Hepatocyte (in vitro differentiated cells): ENCODE results near the gene ACOXL. TPM values are rescaled to one million over a fixed set of nuclear protein-coding genes. Genes with fewer than 3 reads are reported as not detected.
A peak's percentile ranks its signal among the peaks of the same experiment; 100 is the strongest.

ENCODE experiments used
- DNase-seq: peaks from one replicate; pipeline ENCODE4 v3.0.0-alpha.2; 2016; ENCODE audit warnings: low spot score
- H2AFZ ChIP-seq: fragments of 200-600 bp; sonication (generic); 2 replicates; pipeline ENCODE4 v1.6.0; 2016; ENCODE audit warnings: antibody characterized with exemption, mild to moderate bottlenecking
- H3K27ac ChIP-seq: fragments of 200-600 bp; sonication (generic); 2 replicates; pipeline ENCODE4 v1.5.1; 2016; ENCODE audit warnings: mild to moderate bottlenecking
- H3K27me3 ChIP-seq: fragments of 200-600 bp; sonication (generic); 2 replicates; pipeline ENCODE4 v1.6.1; 2016
- H3K36me3 ChIP-seq: fragments of 200-600 bp; sonication (generic); replicated peaks from 2 replicates; pipeline ENCODE4 v1.5.1; 2016; ENCODE audit warnings: low read depth; ENCODE audit not compliant: insufficient read depth
- H3K4me1 ChIP-seq: fragments of 200-600 bp; sonication (generic); 2 replicates; pipeline ENCODE4 v1.5.1; 2016; ENCODE audit warnings: mild to moderate bottlenecking, moderate library complexity; ENCODE audit not compliant: insufficient read depth
- H3K4me2 ChIP-seq: fragments of 200-600 bp; sonication (generic); 2 replicates; pipeline ENCODE4 v1.6.0; 2016
- H3K4me3 ChIP-seq: fragments of 200-600 bp; sonication (generic); 2 replicates; pipeline ENCODE4 v1.5.1; 2016; ENCODE audit warnings: mild to moderate bottlenecking
- H3K79me2 ChIP-seq: fragments of 200-600 bp; sonication (generic); 2 replicates; pipeline ENCODE4 v1.6.0; 2017; ENCODE audit warnings: mild to moderate bottlenecking
- H3K9me2 ChIP-seq: fragments of 200-600 bp; sonication (generic); replicated peaks from 2 replicates; pipeline ENCODE4 v1.6.0; 2017; ENCODE audit warnings: mild to moderate bottlenecking; ENCODE audit not compliant: insufficient read depth
- H3K9me3 ChIP-seq: fragments of 200-600 bp; sonication (generic); 2 replicates; pipeline ENCODE4 v1.5.1; 2016; ENCODE audit warnings: low read depth, mild to moderate bottlenecking
- H4K20me1 ChIP-seq: fragments of 200-600 bp; sonication (generic); 2 replicates; pipeline ENCODE4 v1.6.0; 2016; ENCODE audit warnings: mild to moderate bottlenecking; ENCODE audit not compliant: insufficient read depth, poor library complexity, severe bottlenecking
- CTCF ChIP-seq: fragments of 200-600 bp; sonication (generic); IDR thresholded peaks from 2 replicates; pipeline ENCODE4 v1.5.1; 2016; ENCODE audit warnings: antibody characterized with exemption, mild to moderate bottlenecking; ENCODE audit not compliant: poor library complexity
- EZH2 ChIP-seq: fragments of 200-600 bp; sonication (generic); IDR thresholded peaks from 2 replicates; pipeline ENCODE4 v1.6.1; 2016; ENCODE audit warnings: antibody characterized with exemption, mild to moderate bottlenecking, borderline replicate concordance
- EZH2phosphoT487 ChIP-seq: fragments of 200-600 bp; sonication (generic); IDR thresholded peaks from one replicate; pipeline ENCODE4 v1.6.1; 2018; ENCODE audit warnings: antibody characterized with exemption, mild to moderate bottlenecking, low read depth, moderate library complexity; ENCODE audit not compliant: unreplicated experiment, severe bottlenecking
- WGBS: methylation state at CpG from one replicate; pipeline ENCODE4 v1.1.6; 2016; ENCODE audit warnings: low lambda C conversion rate; ENCODE audit errors: missing lambda C conversion rate; 5-methylcytosine and 5-hydroxymethylcytosine counted together
- polyA plus RNA-seq: library from polyadenylated mRNA; unstranded; fragments of >200 nt; fragmentation: Nextera tagmentation; extraction: Ambion mirVana; gene quantifications from 2 replicates; pipeline ENCODE4 v1.2.1, GENCODE V29; 2016
- total RNA-seq: library from RNA; depleted of rRNA; stranded (reverse); fragments of >200 nt; gene quantifications from 2 replicates; pipeline ENCODE4 v1.2.3, GENCODE V29; 2014

Gene ACOXL
- total and polyA plus RNA-seq, 2 experiments from 2014 or later = 0.23 to 1.1 TPM

GRCh38 chr2:111157798-111158197 is 425.4 kb downstream of the ACOXL start:
- Histone ChIP-seq H3K4me1 (peaks cover 24% of the 10 kb centered on the region), H3K27me3 (no peaks in the 10 kb centered on the region), H3K36me3 (no peaks in the 10 kb centered on the region), H4K20me1 (peaks cover 72% of the 10 kb centered on the region), H3K9me3 (no peaks in the 10 kb centered on the region), H2AFZ (no peak overlapping the region), H3K4me2 (no peak overlapping the region), H3K4me3 (no peak overlapping the region), H3K27ac (no peak overlapping the region), H3K9me2 (no peaks in the 10 kb centered on the region), H3K79me2 (peaks cover 72% of the 10 kb centered on the region)
- no peak for DNase-seq
- WGBS = 80% methylated on average over 2 of the region's 2 CpGs
- TF ChIP-seq EZH2 (no peak), EZH2phosphoT487 (no peak), CTCF (no peak)

GRCh38 chr2:111159641-111160040 is 427.3 kb downstream of the ACOXL start:
- WGBS = 94% methylated on average over 5 of the region's 5 CpGs
- no peaks in the 10 kb centered on the region for H3K9me3 ChIP-seq
- no peak overlapping the region for H3K4me3 ChIP-seq
- DNase-seq = no peak
- TF ChIP-seq CTCF (no peak), EZH2 (no peak), EZH2phosphoT487 (no peak)
- H4K20me1 ChIP-seq = peaks cover 66% of the 10 kb centered on the region
- H3K36me3 ChIP-seq = no peaks in the 10 kb centered on the region
- H3K9me2 ChIP-seq = no peaks in the 10 kb centered on the region
- H3K79me2 ChIP-seq = peaks cover 59% of the 10 kb centered on the region
- peaks cover 29% of the 10 kb centered on the region for H3K4me1 ChIP-seq
- no peak overlapping the region for H2AFZ ChIP-seq
- H3K27ac ChIP-seq = no peak overlapping the region
- H3K4me2 ChIP-seq = no peak overlapping the region
- H3K27me3 ChIP-seq = no peaks in the 10 kb centered on the region

GRCh38 chr2:111160758-111161157 is 428.4 kb downstream of the ACOXL start:
- 52% methylated on average over 3 of the region's 3 CpGs for WGBS
- peak; percentile 36 for DNase-seq
- Histone ChIP-seq H4K20me1 (peaks cover 55% of the 10 kb centered on the region), H3K9me3 (no peaks in the 10 kb centered on the region), H3K36me3 (no peaks in the 10 kb centered on the region), H2AFZ (no peak overlapping the region), H3K27me3 (no peaks in the 10 kb centered on the region), H3K4me1 (peaks cover 29% of the 10 kb centered on the region), H3K4me3 (no peak overlapping the region), H3K79me2 (peaks cover 56% of the 10 kb centered on the region), H3K27ac (peak overlapping the region; percentile 58), H3K4me2 (no peak overlapping the region), H3K9me2 (no peaks in the 10 kb centered on the region)
- TF ChIP-seq CTCF = no peak
- no peak for TF ChIP-seq EZH2phosphoT487
- TF ChIP-seq EZH2 = no peak

GRCh38 chr2:111161971-111162370 is 429.6 kb downstream of the ACOXL start:
- Histone ChIP-seq H3K36me3 (no peaks in the 10 kb centered on the region), H3K79me2 (peaks cover 46% of the 10 kb centered on the region), H2AFZ (no peak overlapping the region), H3K4me2 (no peak overlapping the region), H3K9me3 (no peaks in the 10 kb centered on the region), H3K9me2 (no peaks in the 10 kb centered on the region), H3K27ac (no peak overlapping the region), H4K20me1 (peaks cover 47% of the 10 kb centered on the region), H3K4me3 (no peak overlapping the region), H3K4me1 (peaks cover 29% of the 10 kb centered on the region), H3K27me3 (no peaks in the 10 kb centered on the region)
- DNase-seq = no peak
- no peak for TF ChIP-seq CTCF
- no peak for TF ChIP-seq EZH2phosphoT487
- TF ChIP-seq EZH2 = no peak
- 94% methylated on average over 12 of the region's 12 CpGs for WGBS
